ENCODE measurements around the gene PARM1.

PARM1 gene

GRCh38 chr4:75035321-75035720 lies 102.4 kb downstream of the PARM1 start:
- TF ChIP-seq CTCF (IDR thresholded peaks at IDR 0.05; ENCODE audit: borderline replicate concordance, control extremely low read depth, extremely low read depth, insufficient read depth, missing control alignments) = no peak
- no peak for DNase-seq (ENCODE audit: low spot score)
- in situ Hi-C loops (cut with MboI; ENCODE audit: low sequenced_read_pairs, unreplicated experiment) = no loop called here

DNA sequence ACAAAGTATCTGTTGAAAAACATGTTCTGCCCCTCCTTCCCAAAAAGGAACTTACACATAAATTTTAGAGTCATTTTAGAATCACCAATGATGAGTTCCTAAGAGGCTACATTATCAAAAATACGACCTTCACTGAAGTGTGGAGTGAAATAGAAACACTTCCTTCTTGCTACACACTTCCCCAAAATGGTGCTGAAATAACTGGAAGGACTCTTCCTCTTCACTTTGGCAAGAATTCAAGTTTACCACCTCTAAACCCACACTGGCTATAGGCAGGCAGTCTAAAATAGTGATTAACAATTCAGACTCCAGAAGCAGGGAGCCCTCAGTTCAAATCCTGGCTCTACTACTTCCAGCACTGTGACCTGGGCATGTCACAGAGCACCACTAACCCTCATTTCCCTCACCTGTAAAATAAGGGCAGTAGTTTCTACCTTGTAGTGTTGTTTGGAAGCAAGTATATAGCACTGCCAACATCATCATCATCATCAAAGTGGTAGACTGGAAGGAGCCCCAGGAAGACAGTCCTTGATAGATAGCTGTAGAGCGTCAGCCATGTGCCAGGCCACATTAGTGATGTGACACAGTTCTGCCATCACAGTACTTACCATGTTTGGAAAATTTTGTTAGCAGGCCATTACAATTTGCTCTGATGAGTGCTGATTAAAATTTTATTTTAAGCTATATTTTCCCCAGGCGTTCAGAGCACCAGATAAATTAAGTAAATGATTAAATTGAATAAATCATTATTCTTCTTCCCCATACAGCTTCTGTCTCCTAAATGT lies 103.3 kb downstream of the PARM1 start:
- TF ChIP-seq CTCF (IDR thresholded peaks at IDR 0.05; ENCODE audit: borderline replicate concordance, control extremely low read depth, extremely low read depth, insufficient read depth, missing control alignments) = no peak

DNA sequence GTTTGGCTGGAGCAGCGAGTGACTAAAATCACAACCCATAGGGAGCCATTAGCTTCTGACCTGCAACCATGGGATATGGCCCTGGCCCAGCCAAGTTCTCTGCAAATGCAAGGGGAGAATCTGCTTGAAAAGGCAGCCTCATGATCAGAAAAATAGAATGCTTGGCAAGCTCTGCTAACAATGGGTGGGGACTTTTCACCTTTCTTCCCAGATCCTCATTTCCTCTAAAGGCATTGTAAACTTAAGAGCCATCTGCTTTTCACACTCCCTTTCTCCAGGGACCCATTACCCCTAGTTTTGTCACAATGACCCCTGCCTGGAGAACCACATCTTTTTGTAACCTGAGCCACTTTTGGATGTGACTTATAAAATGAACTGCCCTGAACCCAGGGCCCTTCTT lies 104.3 kb downstream of the PARM1 start:
- DNase-seq (ENCODE audit: low spot score) = peak; percentile 29
- no peak for TF ChIP-seq CTCF (IDR thresholded peaks at IDR 0.05; ENCODE audit: borderline replicate concordance, control extremely low read depth, extremely low read depth, insufficient read depth, missing control alignments)
- in situ Hi-C loops (cut with MboI; ENCODE audit: low sequenced_read_pairs, unreplicated experiment) = no loop called here

More for the DNA sequence above, 103.3 kb downstream of the PARM1 start:
- in situ Hi-C loops (cut with MboI; ENCODE audit: low sequenced_read_pairs, unreplicated experiment) = no loop called here
- DNase-seq (ENCODE audit: low spot score) = no peak

DNA sequence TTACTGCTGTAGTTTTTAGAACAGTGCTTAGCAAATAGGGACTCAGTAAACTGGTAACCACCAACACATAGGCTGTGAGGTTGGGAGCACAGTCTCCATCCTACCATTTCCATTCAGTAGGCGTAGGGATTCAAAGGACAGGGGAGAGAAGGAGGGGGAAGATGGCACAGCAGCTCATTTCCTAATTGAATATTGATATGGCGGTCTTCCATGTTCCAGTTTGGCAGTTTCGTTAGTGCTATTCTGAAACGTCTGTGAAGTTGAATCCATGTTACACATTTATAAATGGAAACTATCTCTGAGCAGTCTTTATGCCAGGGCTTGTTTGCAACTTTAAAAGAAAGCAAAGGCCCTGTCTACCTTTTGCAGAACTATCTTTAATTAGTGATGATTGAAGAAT lies 105.5 kb downstream of the PARM1 start:
- no peak for DNase-seq (ENCODE audit: low spot score)
- TF ChIP-seq CTCF (IDR thresholded peaks at IDR 0.05; ENCODE audit: borderline replicate concordance, control extremely low read depth, extremely low read depth, insufficient read depth, missing control alignments) = no peak
- in situ Hi-C loops (cut with MboI; ENCODE audit: low sequenced_read_pairs, unreplicated experiment) = no loop called here

DNA sequence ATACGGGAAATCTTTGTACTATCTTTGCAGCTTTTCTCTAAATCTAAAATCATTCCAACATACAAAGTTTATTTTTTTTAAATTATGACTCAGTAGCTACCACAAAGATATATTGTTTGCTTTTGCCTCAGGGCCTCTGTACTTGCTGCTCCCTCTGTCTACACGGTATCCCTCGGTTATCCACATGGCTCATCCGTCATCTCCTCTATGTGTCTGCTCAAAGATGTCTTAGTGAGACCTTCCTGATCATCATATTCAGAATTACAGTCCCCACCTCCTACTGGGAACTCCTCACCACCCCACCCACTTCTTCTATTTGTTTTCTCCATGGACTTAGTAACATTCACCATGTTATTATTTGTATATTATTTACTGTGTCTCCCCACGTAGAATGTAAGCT lies 107.8 kb downstream of the PARM1 start:
- in situ Hi-C loops (cut with MboI; ENCODE audit: low sequenced_read_pairs, unreplicated experiment) = no loop called here
- TF ChIP-seq CTCF (IDR thresholded peaks at IDR 0.05; ENCODE audit: borderline replicate concordance, control extremely low read depth, extremely low read depth, insufficient read depth, missing control alignments) = no peak
- DNase-seq (ENCODE audit: low spot score) = no peak

DNA sequence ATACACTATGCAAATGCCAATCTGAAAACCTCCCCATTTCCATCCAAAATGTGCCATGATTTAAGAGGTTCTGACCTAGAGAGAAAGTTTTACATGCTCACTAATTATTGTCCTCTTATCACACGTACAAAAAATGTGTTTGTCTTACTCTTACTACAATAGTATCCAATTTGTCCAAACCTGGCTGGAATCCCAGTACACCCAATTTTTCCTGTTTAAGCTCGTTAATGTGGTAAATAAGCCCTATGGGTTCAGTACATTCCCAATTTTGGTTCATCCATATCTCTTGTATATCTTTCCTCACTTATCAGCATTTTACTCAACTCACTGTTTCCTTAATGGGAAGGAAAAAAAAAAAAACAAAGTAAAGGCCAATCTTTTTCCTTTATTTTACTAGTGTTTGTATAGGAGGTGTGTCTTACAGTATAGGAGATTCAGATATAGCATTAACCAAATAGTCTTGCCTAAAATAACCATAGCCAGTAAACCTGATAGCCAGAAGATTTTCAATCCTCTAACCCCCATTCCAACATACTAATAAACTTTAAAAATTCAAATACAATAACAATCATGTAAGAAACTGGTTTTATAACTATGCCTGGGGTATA lies 109.8 kb downstream of the PARM1 start:
- in situ Hi-C loops (cut with MboI; ENCODE audit: low sequenced_read_pairs, unreplicated experiment) = no loop called here
- TF ChIP-seq CTCF (IDR thresholded peaks at IDR 0.05; ENCODE audit: borderline replicate concordance, control extremely low read depth, extremely low read depth, insufficient read depth, missing control alignments) = no peak
- DNase-seq (ENCODE audit: low spot score) = no peak

Data from GM13976 (cell line).